ENCODE results near the gene AMER2. TPM values are rescaled to one million over a fixed set of nuclear protein-coding genes. Genes with fewer than 3 reads are reported as not detected.
A peak's percentile ranks its signal among the peaks of the same experiment; 100 is the strongest.

AMER2 gene, protein sequence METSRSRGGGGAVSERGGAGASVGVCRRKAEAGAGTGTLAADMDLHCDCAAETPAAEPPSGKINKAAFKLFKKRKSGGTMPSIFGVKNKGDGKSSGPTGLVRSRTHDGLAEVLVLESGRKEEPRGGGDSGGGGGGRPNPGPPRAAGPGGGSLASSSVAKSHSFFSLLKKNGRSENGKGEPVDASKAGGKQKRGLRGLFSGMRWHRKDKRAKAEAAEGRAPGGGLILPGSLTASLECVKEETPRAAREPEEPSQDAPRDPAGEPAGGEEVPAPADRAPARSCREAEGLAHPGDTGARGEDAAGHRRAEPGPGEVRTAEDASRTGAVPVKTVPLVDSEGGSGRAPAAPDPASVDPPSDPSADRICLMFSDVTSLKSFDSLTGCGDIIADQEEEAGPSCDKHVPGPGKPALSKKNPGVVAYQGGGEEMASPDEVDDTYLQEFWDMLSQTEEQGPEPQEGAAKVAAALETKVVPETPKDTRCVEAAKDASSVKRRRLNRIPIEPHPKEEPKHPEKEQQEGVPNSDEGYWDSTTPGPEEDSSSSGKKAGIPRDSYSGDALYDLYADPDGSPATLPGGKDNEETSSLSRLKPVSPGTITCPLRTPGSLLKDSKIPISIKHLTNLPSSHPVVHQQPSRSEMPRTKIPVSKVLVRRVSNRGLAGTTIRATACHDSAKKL
- total RNA-seq, result not detected
- long read RNA-seq, result 0 reads

DNA sequence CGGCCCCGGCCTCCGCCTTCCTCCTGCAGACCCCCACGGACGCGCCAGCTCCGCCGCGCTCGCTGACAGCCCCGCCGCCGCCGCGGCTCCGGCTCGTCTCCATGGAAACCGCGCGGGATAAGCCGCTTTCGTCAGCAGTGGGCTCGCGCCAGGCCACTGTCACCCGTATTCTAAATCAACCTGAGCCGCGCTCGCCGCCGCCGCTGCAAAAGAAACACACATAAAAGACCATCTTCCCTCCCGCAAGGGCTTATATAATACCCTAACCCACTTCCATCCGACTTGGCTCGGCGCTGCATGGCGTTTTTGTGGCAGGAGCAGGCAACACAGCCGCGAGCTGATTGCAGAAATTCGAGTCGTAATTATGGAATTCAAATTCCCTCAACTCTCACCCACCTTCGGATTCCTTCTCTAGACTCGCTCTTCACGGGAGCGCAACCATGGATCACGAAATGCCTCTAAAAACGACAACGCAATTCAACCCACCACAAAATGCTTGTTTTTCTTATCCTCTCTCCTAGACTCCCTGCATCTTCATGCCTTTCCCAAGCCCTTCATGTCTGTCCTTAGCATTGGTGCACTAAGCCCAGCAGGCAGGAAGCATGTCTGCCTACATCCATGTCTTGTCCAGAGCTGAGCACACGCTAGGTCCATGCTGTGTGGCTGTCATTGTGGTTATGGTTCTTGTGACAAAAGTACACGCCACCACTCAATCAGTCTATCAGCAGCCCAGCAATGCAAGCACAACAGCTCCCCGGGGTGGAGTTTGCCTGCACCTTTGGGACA is at the start of gene AMER2:
Gene AMER2 (minus strand): TSS at position 772 of the 786 bp plus-strand sequence. CDS start 669 bp downstream, at position 103.
- intact Hi-C loops (cut with DNase I), result no loop called here
- Histone ChIP-seq H3K9me3 (no peaks in the 10 kb centered on the region), H3K36me3 (no peaks in the 10 kb centered on the region), H3K4me1 (no peaks in the 10 kb centered on the region), H3K27ac (no peak within 1 kb of the TSS), H3K4me3 (peak within 1 kb of the TSS; percentile 39), H3K27me3 (ENCODE audit: low read depth) (peaks cover 63% of the 10 kb centered on the region)
- ATAC-seq (no peak), DNase-seq (no peak)
- no peak for TF ChIP-seq CTCF (IDR thresholded peaks at IDR 0.05)

GRCh38 chr13:25218019-25218418 is 45.9 kb upstream of the AMER2 start:
- H3K9me3 ChIP-seq, result no peaks in the 10 kb centered on the region
- no peaks in the 10 kb centered on the region for H3K36me3 ChIP-seq
- DNase-seq (no peak), ATAC-seq (no peak)
- H3K4me3 ChIP-seq, result no peak overlapping the region
- H3K27ac ChIP-seq, result no peak overlapping the region
- no peak for TF ChIP-seq CTCF (IDR thresholded peaks at IDR 0.05)
- intact Hi-C loops (cut with DNase I), result no loop called here
- no peaks in the 10 kb centered on the region for H3K27me3 ChIP-seq (ENCODE audit: low read depth)
- H3K4me1 ChIP-seq, result no peaks in the 10 kb centered on the region

GRCh38 chr13:25217023-25217885 is 45.2 kb upstream of the AMER2 start:
- H3K27ac ChIP-seq, result no peak overlapping the region
- no peaks in the 10 kb centered on the region for H3K9me3 ChIP-seq
- H3K27me3 ChIP-seq (ENCODE audit: low read depth), result no peaks in the 10 kb centered on the region
- TF ChIP-seq CTCF (IDR thresholded peaks at IDR 0.05), result no peak
- intact Hi-C loops (cut with DNase I), result no loop called here
- no peak for ATAC-seq
- DNase-seq, result no peak
- no peaks in the 10 kb centered on the region for H3K36me3 ChIP-seq
- no peaks in the 10 kb centered on the region for H3K4me1 ChIP-seq
- H3K4me3 ChIP-seq, result no peak overlapping the region

DNA sequence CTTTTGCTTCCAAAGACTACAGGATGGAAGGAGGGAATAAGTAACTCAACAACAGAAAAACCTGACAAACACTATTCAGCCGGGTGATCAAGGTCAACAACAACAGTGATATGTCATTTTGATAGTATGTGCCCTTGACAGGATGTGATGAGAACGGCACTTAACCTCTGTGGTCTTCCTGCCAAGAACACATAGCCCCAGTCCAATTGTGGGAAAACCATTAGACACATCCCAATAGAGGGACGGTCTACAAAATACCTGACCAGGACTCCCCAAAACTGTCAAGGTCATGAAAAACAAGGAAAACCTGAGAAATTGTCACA is 43.1 kb upstream of the AMER2 start:
- Histone ChIP-seq H3K27me3 (ENCODE audit: low read depth) (no peaks in the 10 kb centered on the region), H3K9me3 (no peaks in the 10 kb centered on the region), H3K27ac (no peak overlapping the region), H3K36me3 (no peaks in the 10 kb centered on the region), H3K4me1 (no peaks in the 10 kb centered on the region), H3K4me3 (no peak overlapping the region)
- ATAC-seq (no peak), DNase-seq (no peak)
- intact Hi-C loops (cut with DNase I), result no loop called here
- no peak for TF ChIP-seq CTCF (IDR thresholded peaks at IDR 0.05)

Data from lower lobe of right lung (tissue), 2 donors.